Measurements from ENCODE around the gene NCKAP5. TPM values are rescaled to one million over a fixed set of nuclear protein-coding genes. Genes with fewer than 3 reads are reported as not detected.

Gene NCKAP5
- total RNA-seq, 1 experiment from 2014 or later = not detected

DNA sequence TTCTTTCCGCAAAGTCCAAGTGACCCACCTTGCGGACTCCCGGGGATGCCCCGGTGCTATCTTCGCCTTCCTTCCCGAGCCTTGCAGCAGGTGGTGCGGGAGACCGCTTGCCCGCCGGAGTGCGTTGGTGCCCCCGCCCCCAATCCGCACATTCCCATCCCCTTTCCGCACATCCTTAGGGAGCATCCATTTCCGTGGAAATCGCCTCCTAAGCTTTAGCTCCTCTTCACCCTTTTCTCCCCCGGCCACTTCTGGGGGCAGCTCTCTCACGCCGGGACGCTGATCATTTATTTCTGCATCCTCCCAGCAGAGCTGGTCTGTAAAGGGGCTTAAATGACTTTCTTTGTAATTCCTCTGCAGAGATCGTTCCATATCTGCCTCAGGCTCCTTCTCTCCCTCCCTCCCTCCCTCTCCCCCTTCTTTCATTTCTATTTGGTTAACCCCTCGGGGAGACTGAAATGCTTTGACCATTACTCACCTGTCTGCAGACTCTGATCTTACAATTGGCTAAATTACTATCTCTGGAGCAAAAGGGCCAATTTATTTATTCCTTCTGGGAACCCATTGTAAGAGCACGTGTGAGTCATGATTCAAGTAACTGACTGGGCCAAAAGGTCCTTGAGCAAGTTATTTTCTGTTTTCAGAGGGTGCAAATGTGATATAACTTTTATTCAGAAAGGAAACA, 897.0 kb downstream of the NCKAP5 start:
- no peak overlapping the region for H3K27ac ChIP-seq
- no peaks in the 10 kb centered on the region for H3K9me3 ChIP-seq (replicated peaks)
- no peaks in the 10 kb centered on the region for H3K36me3 ChIP-seq
- no peak for DNase-seq
- H3K4me3 ChIP-seq = no peak overlapping the region
- no peaks in the 10 kb centered on the region for H3K27me3 ChIP-seq
- H3K4me1 ChIP-seq = 0 out of 2 replicates have a peak, but pooled peaks cover 3% of the 10 kb centered on the region

DNA sequence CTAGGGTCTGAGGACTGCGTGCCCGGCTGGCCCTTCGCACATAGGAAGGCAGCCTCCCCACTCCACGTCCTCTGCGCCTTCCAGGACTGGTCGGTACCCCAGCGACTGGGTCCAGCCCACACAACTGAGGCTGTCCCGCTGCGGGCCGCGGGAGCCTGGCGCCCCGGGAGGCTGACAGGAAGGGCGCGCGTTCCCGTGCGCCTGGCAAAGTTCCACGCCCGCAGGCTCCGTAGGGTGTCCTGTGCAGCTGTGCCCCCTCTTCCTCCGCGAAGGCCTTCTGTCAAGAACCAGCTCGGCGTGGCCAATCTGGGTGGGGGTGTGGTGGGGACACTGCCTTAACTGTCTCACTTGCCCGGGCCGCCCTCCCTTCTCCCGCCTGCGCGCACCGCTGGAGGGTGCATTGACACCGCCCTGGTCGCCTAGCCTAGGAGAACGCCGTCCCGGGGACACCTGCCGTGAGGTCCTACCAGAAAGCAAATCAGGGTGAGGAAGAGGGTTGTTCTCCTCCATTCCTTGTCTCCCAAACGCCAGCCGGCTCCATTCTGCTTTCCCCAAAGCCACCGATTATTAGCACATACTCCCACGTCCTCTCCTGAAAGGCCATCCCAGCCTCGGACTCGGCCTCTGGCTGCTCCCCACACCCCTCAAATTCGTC, 897.6 kb downstream of the NCKAP5 start:
- Histone ChIP-seq H3K9me3 (replicated peaks) (no peaks in the 10 kb centered on the region), H3K27ac (no peak overlapping the region), H3K4me3 (no peak overlapping the region), H3K27me3 (no peaks in the 10 kb centered on the region), H3K36me3 (no peaks in the 10 kb centered on the region), H3K4me1 (0 out of 2 replicates have a peak, but pooled peaks cover 3% of the 10 kb centered on the region)
- no peak for DNase-seq

DNA sequence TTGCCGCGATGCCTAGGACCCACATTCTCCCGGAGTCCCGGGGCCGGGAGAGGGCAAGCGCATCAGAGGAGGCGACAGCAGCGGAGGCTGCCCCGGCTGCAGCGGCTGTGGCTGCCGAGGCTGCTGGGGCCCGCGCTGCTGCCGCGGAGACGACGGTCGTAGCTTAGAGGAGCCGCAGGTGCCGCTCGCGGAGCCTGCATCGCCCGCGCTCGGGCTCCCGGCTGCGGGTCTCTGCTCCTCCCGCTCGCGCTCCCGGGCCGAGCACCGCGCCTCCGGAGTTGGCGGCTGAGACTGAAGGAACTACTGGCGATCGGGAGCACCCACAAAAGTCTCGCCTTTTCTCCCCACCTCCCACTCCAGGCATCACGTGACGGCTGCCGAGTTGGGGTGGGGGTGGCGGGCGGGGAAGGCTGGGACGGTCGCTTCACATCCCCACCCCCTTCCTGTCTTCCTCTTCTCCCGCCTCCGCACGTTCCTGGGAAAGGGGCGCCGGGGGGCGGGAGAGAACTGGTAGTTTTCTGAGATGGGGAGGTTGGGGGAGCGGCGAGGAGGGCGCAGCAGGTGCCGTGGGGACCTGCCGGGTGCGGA, 898.3 kb downstream of the NCKAP5 start, which contains the start of gene LYPD1:
TSS of gene LYPD1 (minus strand) at position 298 of the 588 bp plus-strand sequence. CDS start at position 25, 273 bp downstream.
- no peaks in the 10 kb centered on the region for H3K9me3 ChIP-seq (replicated peaks)
- H3K27me3 ChIP-seq = no peaks in the 10 kb centered on the region
- H3K4me3 ChIP-seq = no peak within 1 kb of the TSS
- H3K36me3 ChIP-seq = no peaks in the 10 kb centered on the region
- DNase-seq = no peak
- 0 out of 2 replicates have a peak, but pooled peaks cover 3% of the 10 kb centered on the region for H3K4me1 ChIP-seq
- no peak within 1 kb of the TSS for H3K27ac ChIP-seq

DNA sequence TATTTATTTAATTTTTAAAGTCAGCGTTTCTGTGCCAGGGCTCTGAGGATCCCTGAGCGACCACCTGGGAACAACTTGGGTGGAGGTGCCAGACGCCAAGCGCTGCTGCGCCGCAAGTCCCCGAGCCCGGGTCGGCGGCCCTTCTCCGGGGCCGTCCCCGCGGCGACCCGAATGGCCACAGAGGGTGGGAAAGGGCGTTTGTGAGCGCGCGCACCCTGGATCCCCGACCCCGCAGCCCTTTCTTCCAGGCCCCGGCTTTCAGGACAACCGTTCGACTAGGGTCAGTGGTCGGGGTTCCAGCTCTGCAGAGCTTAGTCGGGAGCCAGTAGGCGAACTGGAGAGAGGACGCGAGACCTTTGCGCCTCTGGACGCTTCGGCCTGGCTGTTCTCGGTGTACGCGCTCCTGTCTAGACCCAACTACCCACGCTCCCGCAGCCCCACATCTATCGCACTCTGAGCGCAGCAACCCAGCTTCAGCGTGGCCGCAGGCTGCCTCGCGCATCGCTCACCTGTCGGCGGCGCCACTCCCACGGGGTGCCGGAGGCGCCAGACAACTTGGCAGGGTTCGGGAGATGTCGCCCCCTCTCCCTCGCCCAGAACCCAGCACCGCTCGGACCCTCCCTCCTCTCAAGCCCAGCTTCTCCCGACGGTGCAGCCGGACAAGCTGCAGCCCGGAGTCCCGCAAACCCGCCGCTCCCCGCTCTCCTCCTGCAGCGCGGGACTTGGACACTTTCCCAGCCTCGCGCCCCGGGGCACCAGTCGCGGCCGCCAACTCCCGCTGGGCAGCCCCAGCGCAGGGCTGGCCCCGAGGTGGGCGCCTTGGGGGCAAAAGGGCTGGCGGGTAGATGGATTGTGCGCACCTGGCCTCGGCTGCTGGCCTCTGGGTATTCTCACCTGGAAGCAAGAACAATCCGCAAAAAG, 899.0 kb downstream of the NCKAP5 start:
- H3K27ac ChIP-seq = no peak overlapping the region
- no peak for DNase-seq
- no peak overlapping the region for H3K4me3 ChIP-seq
- no peaks in the 10 kb centered on the region for H3K9me3 ChIP-seq (replicated peaks)
- H3K27me3 ChIP-seq = 0 out of 2 replicates have a peak, but pooled peaks cover 3% of the 10 kb centered on the region
- H3K4me1 ChIP-seq = 0 out of 2 replicates have a peak, but pooled peaks cover 3% of the 10 kb centered on the region
- H3K36me3 ChIP-seq = no peaks in the 10 kb centered on the region

DNA sequence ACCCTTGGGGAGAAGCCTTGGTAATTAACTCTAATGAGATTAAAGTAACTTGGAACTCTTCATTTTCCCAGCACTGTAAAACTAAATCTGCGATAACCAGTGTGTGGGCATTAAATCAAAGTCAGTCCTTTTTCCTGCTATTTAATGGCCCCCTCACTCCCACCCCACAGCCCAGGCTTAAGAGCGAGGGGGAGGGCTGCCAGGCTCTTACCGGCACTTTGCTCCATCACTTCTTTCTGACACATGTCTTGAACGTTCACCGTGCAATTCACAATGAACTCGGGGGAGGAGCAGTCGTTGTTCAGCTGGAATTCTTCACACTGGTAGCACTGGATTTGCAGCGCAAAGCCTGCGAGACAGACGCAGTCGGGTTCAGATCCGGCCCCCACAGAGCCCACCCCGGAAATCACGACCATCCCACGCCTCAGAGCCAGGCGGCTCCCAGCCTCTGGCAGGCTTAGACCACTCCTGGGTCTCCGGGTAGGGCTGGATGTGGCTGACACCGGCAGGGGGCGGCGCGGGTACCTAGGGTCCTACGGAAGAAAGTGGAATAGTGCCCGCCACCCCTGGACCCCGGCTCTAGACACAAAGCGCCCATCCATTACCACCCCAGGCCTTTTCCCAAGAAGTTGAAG, 900.0 kb downstream of the NCKAP5 start:
- Histone ChIP-seq H3K36me3 (no peaks in the 10 kb centered on the region), H3K4me3 (no peak overlapping the region), H3K9me3 (replicated peaks) (no peaks in the 10 kb centered on the region), H3K4me1 (0 out of 2 replicates have a peak, but pooled peaks cover 3% of the 10 kb centered on the region), H3K27ac (no peak overlapping the region), H3K27me3 (0 out of 2 replicates have a peak, but pooled peaks cover 3% of the 10 kb centered on the region)
- DNase-seq = no peak

DNA sequence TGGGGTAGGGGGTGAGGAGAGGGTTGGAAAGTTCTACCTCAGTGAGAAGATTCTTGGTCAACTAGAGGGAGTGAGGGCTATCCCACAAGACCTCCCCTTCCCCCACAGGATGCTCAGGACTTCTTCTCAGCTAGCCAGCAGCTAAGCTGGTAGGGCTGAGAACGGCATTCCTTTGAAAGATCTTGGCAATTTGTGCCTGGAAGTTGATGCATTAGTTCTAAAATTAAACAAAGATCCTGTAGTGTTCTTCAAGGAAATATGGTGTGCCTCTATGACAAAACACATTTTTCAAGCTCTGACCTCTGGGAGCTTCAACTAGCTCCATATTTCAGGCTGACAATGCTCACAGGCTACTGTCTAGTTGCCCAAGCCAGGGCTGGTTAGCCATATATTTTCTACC, 900.6 kb downstream of the NCKAP5 start:
- H3K4me3 ChIP-seq = no peak overlapping the region

DNA sequence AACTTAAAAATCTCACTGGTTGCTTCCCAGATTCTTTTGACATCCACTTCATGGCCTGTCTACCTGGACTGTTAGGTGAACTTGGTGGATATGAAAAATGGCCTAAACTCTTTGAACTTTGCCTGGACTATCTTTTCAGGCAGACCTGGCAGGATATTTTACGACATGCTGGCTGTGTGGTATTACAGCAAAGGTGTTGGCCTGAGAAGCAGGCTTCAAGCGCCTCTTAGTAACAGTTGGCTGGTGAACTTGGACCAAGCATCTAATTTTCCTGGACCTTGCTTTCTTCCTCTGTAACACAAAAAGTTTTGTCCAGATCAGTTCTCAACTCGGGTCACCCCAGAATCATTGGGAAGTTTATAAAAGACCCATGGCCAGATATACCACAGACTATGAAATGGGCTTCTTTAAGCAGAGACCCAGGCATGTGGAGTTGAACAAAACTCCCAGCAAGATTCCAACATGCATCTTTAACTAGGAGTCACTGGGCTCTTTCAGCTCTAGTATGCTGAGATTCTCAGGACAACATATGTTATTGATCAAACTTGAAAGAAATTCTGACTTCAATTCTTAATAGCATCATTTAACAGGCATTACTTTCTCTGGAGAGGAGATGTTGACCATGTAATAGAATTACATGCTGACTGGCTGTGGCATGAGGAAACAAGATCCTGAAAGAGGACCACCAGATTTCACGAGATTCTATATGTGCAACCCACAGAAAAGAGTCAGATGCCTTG, 902.7 kb downstream of the NCKAP5 start:
- no peaks in the 10 kb centered on the region for H3K9me3 ChIP-seq (replicated peaks)
- 0 out of 2 replicates have a peak, but pooled peaks cover 3% of the 10 kb centered on the region for H3K27me3 ChIP-seq
- no peaks in the 10 kb centered on the region for H3K36me3 ChIP-seq
- no peaks in the 10 kb centered on the region for H3K4me1 ChIP-seq
- no peak overlapping the region for H3K27ac ChIP-seq
- H3K4me3 ChIP-seq = no peak overlapping the region
- DNase-seq = no peak

More for the DNA sequence above, 900.6 kb downstream of the NCKAP5 start:
- Histone ChIP-seq H3K27ac (no peak overlapping the region), H3K4me1 (0 out of 2 replicates have a peak, but pooled peaks cover 3% of the 10 kb centered on the region), H3K36me3 (no peaks in the 10 kb centered on the region), H3K27me3 (0 out of 2 replicates have a peak, but pooled peaks cover 3% of the 10 kb centered on the region), H3K9me3 (replicated peaks) (no peaks in the 10 kb centered on the region)
- DNase-seq = no peak

DNA sequence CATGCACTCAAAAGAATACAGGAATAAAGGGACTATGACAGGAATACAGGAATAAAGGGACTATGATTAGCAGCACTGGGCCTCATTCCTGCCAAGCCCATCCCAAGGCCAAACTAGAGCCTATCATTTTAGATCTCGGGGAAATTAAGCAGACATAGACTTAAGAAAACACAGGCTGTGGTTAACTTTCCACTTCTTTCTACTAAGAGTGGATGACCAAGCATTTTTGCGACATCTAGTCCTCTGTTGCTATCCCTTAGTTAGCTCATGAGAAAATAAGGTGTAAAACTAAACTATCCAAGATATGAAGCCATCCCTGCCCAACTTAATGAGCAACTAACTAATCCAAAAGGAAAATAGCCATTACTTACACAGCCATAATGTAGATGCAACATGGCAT, 904.2 kb downstream of the NCKAP5 start:
- no peak overlapping the region for H3K4me3 ChIP-seq
- no peak for DNase-seq
- no peaks in the 10 kb centered on the region for H3K4me1 ChIP-seq
- 0 out of 2 replicates have a peak, but pooled peaks cover 3% of the 10 kb centered on the region for H3K27me3 ChIP-seq
- H3K27ac ChIP-seq = no peak overlapping the region
- no peaks in the 10 kb centered on the region for H3K36me3 ChIP-seq
- no peaks in the 10 kb centered on the region for H3K9me3 ChIP-seq (replicated peaks)

DNA sequence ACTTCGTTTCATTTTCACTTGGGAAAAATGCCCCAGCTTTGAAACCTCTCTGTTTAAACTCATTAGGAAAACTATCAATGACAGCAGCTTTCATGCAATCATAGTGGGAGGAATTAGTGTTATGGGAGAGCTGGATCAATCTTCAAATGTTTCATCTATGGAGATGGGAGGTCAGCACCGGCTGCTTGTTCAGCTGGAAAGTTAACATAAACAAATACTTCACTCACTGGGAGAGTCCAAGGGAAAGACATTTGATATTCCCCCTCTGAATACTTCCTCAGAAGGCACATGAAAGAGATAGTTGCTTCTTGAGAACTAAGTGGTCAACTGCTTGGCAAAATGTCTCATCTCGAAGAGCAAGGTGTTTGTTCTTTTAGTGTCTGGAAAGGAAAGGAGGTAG, 905.5 kb downstream of the NCKAP5 start:
- Histone ChIP-seq H3K4me1 (no peaks in the 10 kb centered on the region), H3K36me3 (no peaks in the 10 kb centered on the region), H3K27ac (no peak overlapping the region), H3K27me3 (0 out of 2 replicates have a peak, but pooled peaks cover 3% of the 10 kb centered on the region), H3K4me3 (no peak overlapping the region), H3K9me3 (replicated peaks) (no peaks in the 10 kb centered on the region)
- no peak for DNase-seq

DNA sequence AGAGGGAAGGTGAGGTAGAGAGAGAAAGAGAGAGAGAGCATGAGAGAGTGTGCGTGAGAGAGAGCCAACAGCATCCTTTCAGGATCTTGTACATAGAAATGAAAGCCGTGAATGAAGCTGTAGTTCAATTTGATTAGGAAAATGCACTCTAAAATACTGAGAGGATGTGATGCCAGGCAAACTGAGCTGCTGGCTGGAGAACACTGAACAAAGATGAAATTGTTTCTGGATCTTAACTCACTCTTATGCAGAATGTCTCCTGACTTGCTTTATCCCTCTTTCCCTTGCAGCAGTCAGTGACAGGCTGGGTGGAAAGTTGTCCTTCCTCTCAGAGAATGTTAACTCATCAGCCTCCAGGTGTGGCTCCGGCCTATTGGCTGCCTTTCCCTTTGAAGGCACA, 908.9 kb downstream of the NCKAP5 start:
- H3K4me3 ChIP-seq = no peak overlapping the region
- 0 out of 2 replicates have a peak, but pooled peaks cover 1% of the 10 kb centered on the region for H3K27me3 ChIP-seq
- H3K9me3 ChIP-seq (replicated peaks) = no peaks in the 10 kb centered on the region
- H3K4me1 ChIP-seq = no peaks in the 10 kb centered on the region
- no peak overlapping the region for H3K27ac ChIP-seq
- DNase-seq = no peak
- no peaks in the 10 kb centered on the region for H3K36me3 ChIP-seq

DNA sequence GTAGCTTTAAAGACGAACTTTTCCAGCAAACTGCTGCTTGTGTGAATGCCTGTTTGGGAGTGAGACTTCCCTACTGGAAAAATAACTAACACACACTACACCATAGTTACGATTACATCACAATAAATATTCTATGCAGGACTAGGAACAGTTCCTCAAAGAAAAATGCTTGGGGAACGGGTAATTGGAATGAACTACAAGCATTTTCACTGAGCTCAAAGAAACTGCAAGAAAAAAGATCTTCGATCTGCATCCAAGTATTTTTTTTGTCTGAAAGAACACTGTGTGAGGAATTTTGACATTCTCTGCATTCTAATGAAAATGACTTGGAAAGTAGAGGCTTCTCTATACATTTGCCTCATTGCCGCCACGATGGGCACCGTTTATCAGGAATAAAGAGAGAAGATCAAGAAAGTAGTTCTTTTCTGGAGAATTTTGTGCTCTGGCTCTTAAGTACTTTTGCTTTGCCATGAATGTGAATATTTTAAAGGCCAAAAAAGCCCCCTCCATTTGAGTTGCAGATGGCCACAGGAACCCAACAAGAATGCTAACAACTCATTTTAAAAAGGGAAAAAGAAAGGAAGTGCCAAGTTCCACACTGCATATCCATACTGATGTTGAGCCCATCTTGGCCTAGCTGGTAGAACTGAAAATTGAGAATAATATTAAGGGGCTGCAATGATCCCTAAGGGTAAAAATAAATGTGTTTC, 911.8 kb downstream of the NCKAP5 start:
- Histone ChIP-seq H3K4me3 (no peak overlapping the region), H3K27ac (no peak overlapping the region), H3K4me1 (no peaks in the 10 kb centered on the region), H3K36me3 (no peaks in the 10 kb centered on the region), H3K27me3 (no peaks in the 10 kb centered on the region), H3K9me3 (replicated peaks) (no peaks in the 10 kb centered on the region)
- no peak for DNase-seq

DNA sequence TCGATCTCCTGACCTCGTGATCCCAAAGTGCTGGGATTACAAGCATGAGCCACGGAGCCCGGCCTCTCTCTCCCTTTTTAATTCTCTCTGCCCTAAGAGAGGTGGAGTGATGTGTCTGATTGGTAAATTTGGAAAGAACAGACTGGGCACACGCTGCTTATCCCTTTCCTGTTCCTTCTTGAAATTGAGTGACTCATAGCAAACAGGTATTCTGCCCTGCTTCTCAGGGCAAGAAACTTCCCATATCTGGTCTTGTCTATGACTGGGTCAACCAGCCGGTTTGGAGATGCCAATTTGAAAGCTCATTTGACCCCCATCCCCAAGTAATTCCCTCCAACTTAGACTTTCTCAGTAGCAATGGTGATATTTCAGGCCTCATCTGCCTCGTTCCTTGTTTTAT, 913.3 kb downstream of the NCKAP5 start:
- Histone ChIP-seq H3K27ac (no peak overlapping the region), H3K27me3 (no peaks in the 10 kb centered on the region), H3K9me3 (replicated peaks) (no peaks in the 10 kb centered on the region), H3K4me3 (no peak overlapping the region), H3K4me1 (no peaks in the 10 kb centered on the region), H3K36me3 (no peaks in the 10 kb centered on the region)
- no peak for DNase-seq

DNA sequence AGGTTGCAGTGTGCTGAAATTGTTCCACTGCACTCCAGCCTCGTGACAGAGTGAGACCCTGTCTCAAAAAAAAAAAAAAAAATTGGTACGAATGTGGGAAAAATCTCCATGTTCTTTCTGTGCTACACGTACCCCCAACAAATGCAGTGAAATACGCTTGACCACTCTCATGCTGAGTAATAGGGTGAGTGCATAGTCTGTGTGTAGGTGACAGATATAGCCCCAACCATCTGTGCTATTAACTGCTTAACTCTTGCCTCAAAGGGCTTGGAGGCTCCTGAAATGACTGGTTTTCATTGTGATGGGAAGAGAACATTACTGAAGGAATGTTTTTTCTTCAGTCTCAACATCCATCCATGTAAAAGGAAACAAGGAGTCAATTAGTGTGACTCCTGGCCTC, 913.9 kb downstream of the NCKAP5 start:
- DNase-seq = no peak
- H3K4me3 ChIP-seq = no peak overlapping the region
- no peak overlapping the region for H3K27ac ChIP-seq
- no peaks in the 10 kb centered on the region for H3K36me3 ChIP-seq
- H3K27me3 ChIP-seq = no peaks in the 10 kb centered on the region
- H3K9me3 ChIP-seq (replicated peaks) = no peaks in the 10 kb centered on the region
- no peaks in the 10 kb centered on the region for H3K4me1 ChIP-seq

Measured in SJCRH30 (cell line).